SK-MEL-5 (cell line): Measurements from ENCODE around the gene SEMA3D. TPM values are rescaled to one million over a fixed set of nuclear protein-coding genes. Genes with fewer than 3 reads are reported as not detected.
A peak's percentile ranks its signal among the peaks of the same experiment; 100 is the strongest.

Experiments
- DNase-seq: peaks from one replicate; pipeline ENCODE4 v3.0.0-alpha.2; 2016; ENCODE audit warnings: low read depth, low spot score
- in situ Hi-C: cut with HindIII; loops from 2 replicates; pipeline ENCODE4 v1.10.0; 2016; ENCODE audit warnings: low sequenced_read_pairs, high pct_unique_total_duplicates, low pct_unique_long_range_greater_than_20kb
- total RNA-seq: library from RNA; depleted of rRNA; stranded (reverse); fragments of >200 nt; shearing (Covaris generic); gene quantifications from 2 replicates; pipeline ENCODE4 v1.2.3, GENCODE V29; 2014

Gene SEMA3D
- total RNA-seq, 1 experiment from 2014 or later, result 0.95 TPM

DNA sequence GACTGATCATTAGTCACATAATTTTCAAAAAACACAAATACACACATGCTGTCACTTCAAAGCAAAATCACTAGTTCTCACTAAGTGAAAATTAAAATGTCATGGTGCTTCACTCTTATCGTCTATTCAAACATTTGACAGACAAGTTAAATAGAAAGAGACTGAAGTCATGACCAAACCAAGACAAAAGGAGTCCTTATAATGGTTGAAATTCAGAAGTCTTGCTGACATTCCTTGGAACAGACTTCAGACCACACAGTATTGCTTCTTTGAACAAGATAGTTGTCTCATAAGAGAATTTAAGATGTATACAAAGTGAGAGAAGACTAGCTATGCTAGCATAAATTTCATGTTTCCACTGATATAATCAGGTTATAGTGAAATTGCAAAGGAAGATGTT lies 119.5 kb downstream of the SEMA3D start:
- peak; percentile 71 for DNase-seq
- in situ Hi-C loops, result no loop called here

DNA sequence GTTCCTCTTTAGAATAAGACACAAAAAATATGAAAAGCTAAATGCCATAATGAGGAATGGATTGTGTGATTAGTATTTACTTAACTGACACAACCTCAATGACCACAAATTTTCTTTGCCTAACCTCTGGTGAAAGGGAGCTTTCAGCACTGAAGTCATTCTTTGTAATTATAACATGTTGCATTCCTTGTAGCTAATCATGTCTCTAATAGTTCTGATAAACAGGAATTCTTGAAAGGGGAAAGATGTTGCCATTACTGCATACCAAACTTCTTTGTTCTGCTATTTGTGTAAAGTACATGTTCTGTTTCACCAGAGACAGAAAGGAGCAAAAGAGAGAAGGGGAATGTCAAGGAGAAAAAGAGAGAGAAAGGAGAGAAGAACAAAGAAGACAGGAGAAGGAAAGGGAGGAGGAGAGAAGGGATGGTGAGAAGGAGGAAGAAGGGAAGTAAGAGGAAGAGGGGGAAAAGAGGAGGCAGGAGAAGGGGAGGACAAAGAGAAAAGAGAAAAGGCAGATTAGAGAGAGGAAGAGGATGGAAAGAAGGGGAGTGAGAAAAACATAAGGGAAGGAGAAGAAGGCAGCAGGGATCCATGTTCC lies 120.9 kb downstream of the SEMA3D start:
- in situ Hi-C loops, result no loop called here
- no peak for DNase-seq

DNA sequence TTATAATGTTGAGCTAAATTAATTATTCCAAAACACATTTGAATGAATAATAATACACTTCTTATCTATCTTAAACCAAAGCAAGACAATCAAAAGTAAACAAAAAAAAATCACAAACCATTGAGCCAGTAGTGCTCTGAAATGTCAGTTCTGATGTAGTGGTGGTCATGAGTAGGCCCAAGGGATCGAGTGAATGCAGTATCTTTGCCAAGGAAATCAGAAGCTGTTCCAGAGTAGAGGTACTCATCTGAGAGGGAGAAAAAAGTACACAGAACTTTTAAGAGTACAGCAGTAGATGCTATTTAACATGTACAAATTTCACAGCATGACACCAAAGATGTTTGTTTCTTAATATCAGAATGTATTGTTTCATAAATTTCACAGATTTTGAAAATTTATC lies 121.5 kb downstream of the SEMA3D start:
- in situ Hi-C loops, result no loop called here
- DNase-seq, result peak; percentile 84

DNA sequence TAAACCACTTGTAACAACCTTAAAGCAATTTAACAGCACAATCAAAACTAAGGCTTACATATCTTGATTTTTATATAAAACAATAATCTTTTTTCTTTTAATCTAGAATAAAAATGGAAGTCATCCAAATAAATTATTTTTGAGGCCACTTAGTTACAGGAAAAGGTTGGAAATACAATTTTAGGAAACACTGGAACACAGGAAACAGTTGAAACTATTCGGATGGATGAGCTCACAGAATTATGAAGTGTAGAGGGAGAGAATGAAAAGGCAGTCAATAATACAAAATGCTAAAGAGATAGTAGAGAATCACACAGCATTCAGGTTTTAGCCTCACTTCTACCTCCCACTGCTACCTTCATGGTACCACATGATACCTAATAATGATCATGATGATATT lies 124.2 kb downstream of the SEMA3D start:
- in situ Hi-C loops, result no loop called here
- no peak for DNase-seq

DNA sequence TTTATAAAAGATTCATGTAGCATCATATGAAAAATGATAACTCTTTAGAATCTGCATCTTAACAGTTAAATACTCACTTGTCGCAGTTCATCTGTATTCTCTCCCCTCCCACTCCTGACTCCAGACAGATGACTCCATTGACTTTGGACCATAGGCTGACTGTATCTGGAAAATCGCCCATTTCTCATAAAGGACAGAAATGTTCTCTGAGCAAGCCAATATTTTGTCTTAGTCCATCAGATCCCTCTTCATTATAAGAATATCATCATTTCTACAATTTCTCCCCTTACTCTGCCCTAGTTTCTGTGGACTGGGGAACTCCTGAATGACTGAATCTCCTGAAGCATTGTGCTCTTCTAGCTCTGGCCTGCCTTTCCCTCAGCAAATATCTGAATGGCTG lies 125.4 kb downstream of the SEMA3D start:
- no peak for DNase-seq
- in situ Hi-C loops, result no loop called here

DNA sequence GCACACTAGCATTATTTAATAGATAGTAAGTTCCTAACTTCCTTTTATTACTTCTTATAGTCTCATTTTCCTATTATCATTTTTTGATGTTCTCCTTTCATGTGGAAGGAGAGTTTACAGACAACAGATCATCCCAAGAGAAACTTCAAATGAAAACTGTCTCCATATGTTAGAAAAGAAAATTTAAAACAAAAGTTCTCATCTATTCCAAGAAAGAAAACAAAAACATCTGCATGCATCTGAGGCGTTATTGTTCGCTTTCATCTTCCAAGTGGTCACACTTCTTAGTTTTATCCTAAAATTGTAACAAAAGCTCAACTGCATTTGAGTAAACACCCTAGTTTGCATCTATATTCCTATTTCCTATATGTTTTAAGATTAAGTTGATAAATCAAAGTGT lies 126.2 kb downstream of the SEMA3D start:
- no peak for DNase-seq
- in situ Hi-C loops, result no loop called here

DNA sequence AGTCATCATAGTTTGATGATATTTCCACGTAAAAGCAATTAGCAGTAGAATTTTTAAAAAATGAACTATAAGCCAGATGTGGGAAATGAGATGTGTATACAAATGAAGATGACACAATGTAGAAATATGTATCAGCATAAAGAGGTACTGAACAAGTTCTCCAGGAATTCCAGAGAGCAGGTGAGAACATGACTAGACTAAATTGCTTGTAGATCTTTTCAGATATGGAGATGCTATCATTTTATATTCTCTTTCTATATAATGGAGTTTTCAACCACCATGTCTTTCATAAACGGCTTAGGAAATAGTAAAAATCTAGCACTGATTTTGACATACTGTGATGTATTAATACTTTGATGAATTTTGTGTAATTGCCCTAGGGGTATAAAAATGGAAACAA lies 130.9 kb downstream of the SEMA3D start:
- no peak for DNase-seq
- in situ Hi-C loops, result no loop called here

- in situ Hi-C loops, result no loop called here
- DNase-seq, result no peak
Observed at GRCh38 chr7:85055196-85055595, 131.7 kb downstream of the SEMA3D start.

DNA sequence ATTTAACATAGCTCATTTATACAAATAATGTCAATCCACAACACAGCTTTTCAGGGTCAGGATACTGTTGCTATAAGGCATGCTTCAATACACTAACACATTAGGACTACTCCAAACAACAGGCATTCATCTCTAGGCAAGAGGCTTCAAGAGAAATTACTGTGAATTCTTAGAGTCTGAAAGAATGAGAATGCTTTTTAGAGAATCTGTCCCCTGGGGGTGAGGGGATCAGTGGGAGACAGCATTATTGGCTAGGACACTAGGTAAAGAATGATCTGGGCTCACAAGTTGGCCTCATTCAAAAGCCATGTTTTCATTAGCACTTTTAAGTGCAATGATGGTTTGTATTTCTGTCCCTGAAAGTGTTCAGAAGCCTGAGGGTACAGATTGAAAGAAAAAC lies 132.6 kb downstream of the SEMA3D start:
- DNase-seq, result no peak
- in situ Hi-C loops, result no loop called here

DNA sequence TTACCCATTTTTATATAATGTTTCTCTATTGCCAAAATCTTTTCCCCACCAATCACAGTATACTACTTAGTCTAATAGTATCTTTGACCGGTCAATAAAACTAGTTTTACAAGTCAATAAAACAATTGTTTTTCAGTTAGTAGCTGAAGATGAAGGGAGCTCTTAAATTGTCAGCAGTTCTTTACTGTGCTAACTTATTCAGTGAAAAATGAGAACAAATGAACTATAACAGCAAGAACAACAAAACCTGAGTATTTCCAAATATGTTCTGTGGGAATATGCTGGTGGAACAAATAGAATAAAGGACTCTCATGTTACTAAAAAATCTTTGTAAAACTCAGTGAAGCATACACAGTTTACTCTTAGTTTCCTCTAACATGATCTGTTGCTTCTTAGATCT lies 134.0 kb downstream of the SEMA3D start:
- no peak for DNase-seq
- in situ Hi-C loops, result no loop called here

DNA sequence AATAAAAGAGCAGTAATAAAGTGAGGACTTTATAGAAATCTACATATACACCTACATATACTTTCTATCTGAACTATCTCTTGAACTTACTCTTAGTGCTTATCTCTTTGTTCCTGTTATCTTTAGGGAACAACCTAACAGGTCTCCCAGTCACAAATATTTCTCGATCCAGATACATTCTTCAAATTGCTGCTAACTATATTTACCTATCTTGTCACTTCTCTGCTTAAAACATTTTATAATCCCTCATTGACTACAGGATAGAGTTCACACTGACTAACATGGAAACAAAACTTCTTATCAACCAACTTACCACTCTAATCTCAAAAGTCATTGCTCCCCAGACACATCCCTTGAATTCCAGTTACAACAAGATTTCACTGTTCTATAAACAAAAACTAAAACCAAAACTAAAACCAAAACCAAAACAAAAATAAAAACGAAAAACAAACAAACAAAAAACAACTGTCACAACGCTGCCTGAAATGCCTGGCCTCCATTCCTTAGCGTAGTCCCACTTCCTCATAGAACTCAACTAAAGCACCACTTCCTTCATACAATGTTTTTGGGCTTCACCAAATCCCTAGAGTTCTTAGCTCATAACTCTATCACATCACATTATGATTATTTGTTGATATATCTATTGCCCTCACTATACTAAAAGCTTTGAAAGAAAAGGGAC lies 134.7 kb downstream of the SEMA3D start:
- in situ Hi-C loops, result no loop called here
- no peak for DNase-seq

DNA sequence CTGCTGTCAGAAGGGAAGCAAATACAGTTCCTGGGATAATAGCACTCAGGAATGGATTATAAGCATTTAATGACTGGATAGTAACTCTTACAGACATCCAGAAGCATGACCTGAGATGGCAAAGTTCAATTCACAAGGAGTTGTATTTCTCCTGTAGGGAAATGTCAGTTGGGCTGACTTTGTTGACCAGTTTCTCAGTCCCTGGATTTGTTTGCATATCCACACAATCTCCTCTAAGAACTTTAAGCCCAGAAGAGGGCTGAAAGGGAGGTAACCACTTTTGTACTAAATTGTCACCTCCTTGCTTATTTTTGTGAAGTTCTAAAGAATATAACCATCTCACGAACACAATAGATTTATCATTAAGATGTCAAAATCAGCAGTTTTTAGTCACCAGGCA lies 140.3 kb downstream of the SEMA3D start:
- in situ Hi-C loops, result no loop called here
- no peak for DNase-seq

GRCh38 chr7:85041605-85042216 lies 145.1 kb downstream of the SEMA3D start:
- in situ Hi-C loops, result no loop called here
- DNase-seq, result peak; percentile 86

- in situ Hi-C loops, result no loop called here
- no peak for DNase-seq
Observed at GRCh38 chr7:85039196-85039923, 147.5 kb downstream of the SEMA3D start.

DNA sequence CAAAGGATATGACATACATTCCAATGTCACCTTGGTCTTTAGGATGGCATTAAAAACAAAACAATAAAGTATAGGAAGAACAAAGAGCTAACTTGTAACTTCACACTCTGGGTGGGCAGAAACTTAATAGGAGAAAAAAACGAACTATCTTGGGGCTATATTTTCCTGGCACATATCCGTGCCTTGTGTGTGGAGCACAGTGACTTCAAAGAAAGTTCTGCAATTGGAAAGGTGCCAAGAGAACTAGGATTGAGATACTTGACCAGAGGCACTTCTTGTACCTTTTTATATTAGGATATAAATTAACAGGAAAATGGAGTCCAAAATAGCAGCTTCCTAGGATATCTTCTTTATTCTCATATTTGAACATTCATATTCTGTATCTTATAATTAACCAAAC lies 148.4 kb downstream of the SEMA3D start:
- peak; percentile 75 for DNase-seq
- in situ Hi-C loops, result no loop called here

DNA sequence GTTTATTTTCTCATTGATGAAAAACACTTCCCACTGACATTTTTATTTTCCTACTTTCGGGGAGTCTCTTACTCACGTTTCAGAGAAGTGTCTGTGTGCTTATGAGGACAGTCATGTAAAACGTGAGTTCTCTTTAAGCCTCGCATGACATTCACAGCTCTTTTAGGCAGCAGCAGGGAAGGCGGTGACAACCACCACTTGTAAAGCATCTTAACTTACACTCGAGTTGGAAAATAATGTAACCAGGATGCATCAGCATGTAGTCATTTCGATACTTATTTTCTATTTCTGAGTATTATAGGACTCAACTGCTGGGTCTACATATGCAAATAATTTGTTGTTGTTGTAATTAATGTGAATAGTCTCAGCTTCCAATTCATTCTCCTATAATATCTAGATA lies 153.6 kb downstream of the SEMA3D start:
- DNase-seq, result no peak
- in situ Hi-C loops, result no loop called here

DNA sequence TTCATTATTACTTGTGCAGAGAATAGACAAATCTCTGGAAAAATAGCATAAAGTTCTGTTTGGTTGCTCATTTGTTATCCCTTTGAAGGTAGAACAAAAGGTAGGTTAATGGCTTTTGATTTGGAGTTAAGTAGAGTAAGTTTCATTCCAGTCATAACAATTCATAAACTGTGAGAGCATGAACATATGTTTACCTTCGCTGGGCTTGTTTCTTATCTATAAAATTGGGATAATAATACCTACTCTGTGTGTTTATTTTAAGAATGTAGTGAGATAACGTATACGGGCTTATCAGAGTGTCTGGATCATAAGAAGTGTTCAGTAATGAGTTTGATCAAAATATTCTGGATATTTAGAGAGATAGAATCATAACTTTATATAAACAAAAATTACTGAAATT lies 155.4 kb downstream of the SEMA3D start:
- in situ Hi-C loops, result no loop called here
- DNase-seq, result no peak

DNA sequence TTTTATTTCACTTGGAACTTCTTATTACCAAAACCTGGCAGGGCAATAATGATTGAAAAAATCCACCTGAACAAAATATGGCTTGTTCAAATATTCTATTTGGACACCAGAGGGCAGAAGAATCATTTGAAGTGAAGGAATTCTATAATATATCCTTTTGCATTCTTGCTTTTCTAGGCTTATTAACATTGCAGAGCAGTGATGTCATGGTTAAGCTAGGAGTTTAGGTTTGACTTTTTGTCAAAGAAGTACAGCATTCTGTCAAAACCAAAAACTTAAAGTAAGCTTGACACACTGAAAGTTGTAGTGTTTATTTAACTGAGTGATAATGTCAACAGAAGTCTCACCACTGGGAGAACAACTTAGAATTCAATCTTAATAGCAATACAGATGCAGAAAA lies 156.0 kb downstream of the SEMA3D start:
- in situ Hi-C loops, result no loop called here
- peak; percentile 75 for DNase-seq

DNA sequence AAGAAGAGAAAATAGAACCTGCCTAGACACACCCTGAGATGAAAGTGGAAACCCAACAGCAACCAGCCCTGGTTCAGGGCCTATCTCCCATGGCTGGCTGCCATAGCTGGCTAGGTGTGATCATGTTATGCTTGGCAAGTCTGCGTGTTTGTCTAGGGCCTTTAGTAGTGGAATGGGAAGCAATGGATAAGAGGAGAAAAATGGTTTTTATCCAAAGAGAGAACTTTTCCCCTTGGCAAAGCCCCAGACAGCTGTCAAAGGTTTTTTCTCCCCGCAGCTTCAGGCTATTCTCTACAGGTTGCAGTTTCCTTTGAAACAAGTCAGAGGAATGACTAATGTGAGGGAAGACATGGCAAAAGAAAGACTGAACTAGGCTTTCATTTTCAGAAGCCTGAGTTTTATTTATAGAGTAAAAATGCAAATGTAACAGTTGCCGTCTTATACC lies 161.5 kb downstream of the SEMA3D start:
- DNase-seq, result no peak
- in situ Hi-C loops, result no loop called here
